WERI-Rb-1 (cell line): ENCODE measurements around the gene GNG8.

ENCODE experiments used
- DNase-seq: peaks from one replicate; pipeline ENCODE4 v3.0.0-alpha.2; 2020
- H3K27ac ChIP-seq: fragments of 250-450 bp; sonication (Bioruptor Pico); 2 replicates; pipeline ENCODE4 v1.5.1; 2020; ENCODE audit warnings: mild to moderate bottlenecking, moderate library complexity
- H3K27me3 ChIP-seq: fragments of 250-450 bp; sonication (Bioruptor Pico); 2 replicates; pipeline ENCODE4 v1.5.1; 2021; ENCODE audit warnings: mild to moderate bottlenecking, low read depth, moderate library complexity; ENCODE audit not compliant: insufficient read depth, severe bottlenecking
- H3K36me3 ChIP-seq: fragments of 250-450 bp; sonication (Bioruptor Pico); 2 replicates; pipeline ENCODE4 v1.5.1; 2020; ENCODE audit warnings: mild to moderate bottlenecking, moderate library complexity
- H3K4me3 ChIP-seq: 2 replicates; pipeline ENCODE4 v1.5.1; 2011; ENCODE audit warnings: low read depth, mild to moderate bottlenecking, control low read depth, low read length
- H3K9me3 ChIP-seq: fragments of 250-450 bp; sonication (Bioruptor Pico); 2 replicates; pipeline ENCODE4 v1.5.1; 2021; ENCODE audit warnings: mild to moderate bottlenecking, moderate library complexity; ENCODE audit not compliant: severe bottlenecking
- TF ChIP-seq, protein P1 (sequence below): IDR thresholded peaks from 2 replicates; pipeline ENCODE4 v1.5.1; 2011; ENCODE audit warnings: low read depth, mild to moderate bottlenecking, control low read depth, inconsistent platforms, low read length

Gene GNG8

DNA sequence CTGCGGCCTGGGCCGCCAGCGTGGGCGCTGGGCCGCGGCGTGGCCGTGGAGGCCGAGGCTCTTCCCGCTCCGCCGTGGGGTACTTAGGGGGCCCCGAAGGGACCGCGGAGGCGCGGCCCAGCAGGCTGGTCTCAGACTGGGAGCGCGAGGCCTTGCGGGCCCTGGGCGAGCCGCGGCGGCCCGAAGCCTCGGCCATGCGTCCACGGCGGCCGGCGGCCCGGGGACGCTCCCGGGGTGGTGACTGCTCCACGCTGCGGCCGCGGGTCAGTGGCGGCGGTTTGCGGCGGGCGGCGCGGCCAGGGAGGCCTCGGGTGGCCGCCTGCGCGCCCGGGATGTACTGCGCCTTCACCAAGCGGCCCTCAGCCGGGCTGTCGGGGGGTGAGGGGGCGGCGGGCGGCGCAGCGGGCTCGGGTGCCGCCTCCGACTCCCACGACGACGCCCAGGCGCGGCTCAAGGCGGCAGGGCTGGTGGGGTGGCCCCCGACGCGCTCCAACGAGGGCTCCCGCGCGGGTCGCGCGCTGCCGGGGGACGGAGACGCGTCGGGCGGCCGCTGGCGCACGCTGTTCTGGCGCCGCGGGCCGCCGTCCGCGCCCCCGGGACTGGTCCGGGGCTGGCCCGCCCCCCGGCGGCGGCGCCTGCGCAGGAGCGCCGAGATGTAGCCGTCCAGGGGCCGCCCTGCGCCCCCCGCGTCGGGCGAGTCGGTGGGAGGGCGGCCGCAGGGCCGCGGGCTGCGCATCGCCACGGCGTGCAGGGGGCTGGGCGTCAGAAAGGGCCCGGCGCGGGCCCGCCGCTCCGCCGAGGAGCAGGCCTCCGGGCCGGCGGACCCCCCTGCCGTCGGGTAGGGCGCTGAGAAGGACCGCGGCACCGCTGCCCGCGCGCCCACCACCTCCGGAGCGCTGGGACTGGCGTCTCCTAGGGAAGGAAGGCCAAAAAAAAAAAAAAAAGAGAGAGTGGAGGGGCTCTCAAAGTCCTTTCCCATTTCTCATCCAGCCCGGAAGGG lies 13.3 kb upstream of the GNG8 start:
- H3K36me3 ChIP-seq = no peaks in the 10 kb centered on the region
- no peaks in the 10 kb centered on the region for H3K27me3 ChIP-seq
- no peak overlapping the region for H3K4me3 ChIP-seq
- H3K27ac ChIP-seq = no peak overlapping the region
- no peak for DNase-seq
- TF ChIP-seq, protein P1, sequence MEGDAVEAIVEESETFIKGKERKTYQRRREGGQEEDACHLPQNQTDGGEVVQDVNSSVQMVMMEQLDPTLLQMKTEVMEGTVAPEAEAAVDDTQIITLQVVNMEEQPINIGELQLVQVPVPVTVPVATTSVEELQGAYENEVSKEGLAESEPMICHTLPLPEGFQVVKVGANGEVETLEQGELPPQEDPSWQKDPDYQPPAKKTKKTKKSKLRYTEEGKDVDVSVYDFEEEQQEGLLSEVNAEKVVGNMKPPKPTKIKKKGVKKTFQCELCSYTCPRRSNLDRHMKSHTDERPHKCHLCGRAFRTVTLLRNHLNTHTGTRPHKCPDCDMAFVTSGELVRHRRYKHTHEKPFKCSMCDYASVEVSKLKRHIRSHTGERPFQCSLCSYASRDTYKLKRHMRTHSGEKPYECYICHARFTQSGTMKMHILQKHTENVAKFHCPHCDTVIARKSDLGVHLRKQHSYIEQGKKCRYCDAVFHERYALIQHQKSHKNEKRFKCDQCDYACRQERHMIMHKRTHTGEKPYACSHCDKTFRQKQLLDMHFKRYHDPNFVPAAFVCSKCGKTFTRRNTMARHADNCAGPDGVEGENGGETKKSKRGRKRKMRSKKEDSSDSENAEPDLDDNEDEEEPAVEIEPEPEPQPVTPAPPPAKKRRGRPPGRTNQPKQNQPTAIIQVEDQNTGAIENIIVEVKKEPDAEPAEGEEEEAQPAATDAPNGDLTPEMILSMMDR = no peak
- H3K9me3 ChIP-seq = no peaks in the 10 kb centered on the region

DNA sequence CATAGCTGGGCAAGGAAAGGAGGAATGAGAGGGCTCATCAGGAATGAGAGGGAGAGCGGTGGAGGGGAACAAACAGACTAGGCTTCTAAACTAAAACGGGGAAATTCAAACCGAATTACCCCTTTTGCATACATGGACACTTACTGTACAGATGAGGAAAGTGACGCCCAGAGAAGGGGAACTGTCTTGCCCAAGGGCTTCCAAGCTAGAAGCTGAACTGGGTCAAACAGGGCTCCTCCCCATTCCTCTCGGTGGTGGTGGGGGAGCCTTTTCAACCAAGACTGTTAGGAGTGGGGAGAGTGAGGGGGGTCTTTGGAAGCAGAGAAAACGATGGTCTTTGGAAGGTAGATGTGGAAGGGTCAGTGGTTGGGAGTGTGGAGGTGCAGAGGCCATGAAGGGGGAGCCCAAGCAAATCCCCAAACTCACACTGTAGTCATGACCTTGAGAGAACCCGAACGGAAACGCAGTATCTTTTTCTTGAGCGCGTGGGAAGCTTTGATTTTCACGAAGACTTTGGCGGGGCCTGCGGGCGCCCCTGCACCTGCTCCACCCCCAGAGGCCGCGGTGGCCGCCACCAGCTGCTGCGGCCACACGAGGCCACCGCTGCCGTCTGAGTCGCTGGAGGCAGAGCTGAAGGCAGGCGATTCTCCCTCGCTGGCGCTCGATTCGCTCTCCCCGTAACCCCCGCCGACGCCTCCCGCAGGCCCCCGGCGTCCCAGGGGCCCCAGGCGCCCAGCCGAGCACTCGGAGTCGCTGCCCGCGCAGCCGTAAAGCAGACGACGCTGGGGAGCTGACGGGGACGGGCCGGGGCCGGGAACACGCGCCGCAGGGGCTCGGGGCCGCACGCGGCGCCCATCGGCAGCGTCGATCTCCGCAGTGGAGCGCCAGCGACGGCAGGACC lies 12.3 kb upstream of the GNG8 start:
- H3K27ac ChIP-seq = no peak overlapping the region

DNA sequence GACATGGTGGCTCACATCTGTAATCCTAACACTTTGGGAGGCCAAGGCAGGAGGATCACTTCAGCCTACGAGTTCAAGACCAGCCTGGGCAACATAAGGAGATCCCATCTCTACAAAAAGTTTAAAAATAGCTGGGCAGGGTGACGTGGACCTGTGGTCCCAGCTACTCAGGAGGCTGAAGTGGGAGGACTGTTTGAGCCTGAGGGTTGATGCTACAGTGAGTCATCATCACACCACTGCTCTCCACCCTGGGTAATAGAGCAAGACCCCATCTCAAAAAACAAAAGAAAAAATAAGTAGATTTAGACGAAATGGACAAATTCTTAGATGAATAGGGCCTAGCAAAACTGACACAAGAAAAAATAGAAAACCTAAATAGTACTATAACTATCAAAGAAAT lies 10.4 kb upstream of the GNG8 start:
- Histone ChIP-seq H3K9me3 (no peaks in the 10 kb centered on the region), H3K27me3 (no peaks in the 10 kb centered on the region), H3K27ac (no peak overlapping the region), H3K36me3 (no peaks in the 10 kb centered on the region), H3K4me3 (no peak overlapping the region)
- no peak for DNase-seq
- TF ChIP-seq, protein P1 = no peak

More for the DNA sequence above, 12.3 kb upstream of the GNG8 start:
- Histone ChIP-seq H3K4me3 (no peak overlapping the region), H3K36me3 (no peaks in the 10 kb centered on the region), H3K9me3 (no peaks in the 10 kb centered on the region), H3K27me3 (no peaks in the 10 kb centered on the region)
- TF ChIP-seq, protein P1 = no peak
- DNase-seq = no peak

DNA sequence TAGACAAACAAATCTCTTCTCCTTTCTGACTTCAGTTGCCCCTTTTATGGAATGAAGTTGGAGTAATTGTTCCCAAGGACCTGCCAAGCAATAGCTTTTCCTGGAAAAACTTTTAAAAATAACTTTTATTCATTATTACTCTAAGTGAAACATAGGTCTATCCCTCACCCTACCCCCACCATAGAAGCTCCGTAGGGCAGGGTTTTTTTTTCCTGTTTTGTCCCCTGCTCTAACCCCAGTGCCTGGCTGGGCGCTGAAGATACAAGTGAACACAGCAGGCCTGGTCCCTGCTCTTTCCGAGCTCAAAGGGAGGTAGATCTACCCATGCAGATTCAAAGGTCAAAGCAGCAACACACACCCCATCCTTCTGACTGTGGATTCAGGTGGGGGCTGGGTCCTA lies 8.7 kb upstream of the GNG8 start:
- no peak overlapping the region for H3K27ac ChIP-seq
- TF ChIP-seq, protein P1 = no peak
- no peaks in the 10 kb centered on the region for H3K36me3 ChIP-seq
- no peak overlapping the region for H3K4me3 ChIP-seq
- DNase-seq = no peak
- no peaks in the 10 kb centered on the region for H3K27me3 ChIP-seq
- no peaks in the 10 kb centered on the region for H3K9me3 ChIP-seq

DNA sequence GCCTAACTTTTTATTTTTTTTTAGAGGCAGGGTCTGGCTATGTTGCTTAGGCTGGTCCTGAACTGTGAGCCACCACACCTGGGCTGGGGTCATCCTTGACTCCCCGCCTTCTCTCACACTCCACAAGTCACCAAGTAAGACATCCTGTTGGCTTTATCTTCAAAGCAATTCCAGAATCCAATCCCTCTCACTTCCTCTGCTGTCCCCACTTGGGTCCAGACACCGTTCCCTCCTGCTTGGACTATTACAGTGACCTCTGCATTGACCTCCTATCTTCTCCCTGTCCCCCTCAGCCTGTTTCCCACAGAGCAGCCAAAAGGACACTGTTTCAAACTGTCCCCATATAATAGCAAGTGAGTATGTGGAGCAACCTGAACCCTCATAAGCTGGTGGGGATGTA lies 4.7 kb upstream of the GNG8 start:
- no peaks in the 10 kb centered on the region for H3K36me3 ChIP-seq
- DNase-seq = no peak
- TF ChIP-seq, protein P1 = no peak
- H3K4me3 ChIP-seq = no peak overlapping the region
- H3K9me3 ChIP-seq = no peaks in the 10 kb centered on the region
- no peaks in the 10 kb centered on the region for H3K27me3 ChIP-seq
- H3K27ac ChIP-seq = no peak overlapping the region
